Superior temporal gyrus (tissue), 1 donor: ENCODE measurements around the gene TANK.
"Not testable (repeated sequence)": the region's sequence is repeated elsewhere in the genome, so short reads cannot be mapped to it uniquely, and the experiment has no call there.

ENCODE experiments used
- DNase-seq: peaks from one replicate; pipeline ENCODE4 v3.0.0-alpha.2; 2016; ENCODE audit errors: extremely low spot score

Gene TANK

DNA sequence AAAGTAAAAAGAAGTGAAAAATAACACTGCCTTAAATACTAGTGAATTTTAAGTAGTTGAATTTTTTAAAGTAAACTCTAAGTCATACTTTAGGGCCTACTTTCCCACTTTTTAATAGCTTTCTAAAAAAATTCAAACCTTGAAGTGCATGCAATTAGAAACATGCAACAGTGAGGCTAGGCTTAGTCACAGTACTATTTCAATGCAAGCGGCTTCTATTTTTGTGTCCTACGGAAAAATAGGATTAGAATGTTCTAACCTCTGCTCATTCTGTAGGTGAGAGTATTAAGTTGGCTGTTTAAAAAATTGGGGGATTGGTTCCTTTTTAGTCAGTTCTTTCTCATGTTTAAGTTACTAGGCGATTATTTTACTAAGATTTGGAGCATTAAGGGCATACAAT, 108.9 kb downstream of the TANK start:
- DNase-seq = no peak

DNA sequence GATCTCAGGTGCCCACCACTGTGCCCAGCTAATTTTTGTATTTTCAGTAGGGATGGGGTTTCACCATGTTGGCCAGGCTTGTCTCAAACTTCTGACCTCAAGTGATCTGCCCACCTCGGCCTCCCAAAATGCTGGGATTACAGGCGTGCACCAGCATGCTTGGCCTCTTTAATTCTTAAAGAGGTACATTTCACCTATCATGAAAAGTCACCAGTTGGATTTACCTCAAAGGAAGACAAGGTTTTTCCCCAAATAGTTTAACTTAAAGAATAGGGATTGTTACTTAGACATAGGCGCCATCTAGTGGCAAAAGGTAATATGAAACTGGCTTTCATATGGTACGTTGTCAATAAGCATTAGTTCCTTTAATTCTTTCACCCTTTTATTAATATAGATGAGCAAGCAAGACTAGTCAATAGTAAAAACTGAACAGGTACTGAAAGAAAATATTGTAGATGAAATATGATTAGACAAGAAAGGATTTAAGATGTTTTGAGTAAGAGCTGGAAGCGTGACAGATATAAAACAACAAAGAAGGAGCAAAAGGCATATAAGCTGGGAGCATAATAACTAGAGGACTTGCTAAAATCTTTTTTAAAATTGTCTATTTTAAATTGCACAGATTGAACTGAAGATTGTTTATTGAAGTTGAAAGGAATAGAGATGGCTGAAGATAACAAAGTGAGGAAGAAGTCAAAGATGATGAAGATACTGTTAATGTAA, 113.0 kb downstream of the TANK start:
- peak; percentile 94 for DNase-seq

- DNase-seq = not testable (repeated sequence)
These were observed 118.5 kb downstream of the TANK start for GRCh38 chr2:161278564-161279229.

- DNase-seq = not testable (repeated sequence)
These were observed 119.1 kb downstream of the TANK start for GRCh38 chr2:161279230-161279815.

DNA sequence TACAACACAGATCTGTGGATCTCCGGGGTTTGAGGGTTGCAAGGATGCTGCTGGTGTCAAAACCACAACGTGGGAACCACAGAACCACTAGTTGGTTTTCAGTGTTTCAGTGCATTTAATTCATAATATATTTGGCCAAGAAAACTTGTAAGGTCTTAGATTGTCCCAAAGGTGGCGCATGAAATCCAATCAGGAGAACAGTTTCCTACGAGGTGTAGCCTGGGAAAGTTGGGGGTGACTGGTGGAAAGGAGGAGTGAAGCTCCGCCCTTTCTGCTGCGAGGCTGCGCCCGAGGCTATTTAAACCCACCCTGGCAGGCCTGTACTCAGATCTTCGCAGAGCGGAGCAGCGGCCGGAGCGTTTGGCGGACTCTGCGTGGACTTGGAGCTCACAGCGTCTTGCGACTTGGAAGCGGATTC, 120.7 kb downstream of the TANK start:
- not testable (repeated sequence) for DNase-seq

GRCh38 chr2:161281615-161282310, 121.5 kb downstream of the TANK start:
- not testable (repeated sequence) for DNase-seq

GRCh38 chr2:161282311-161282644, 122.0 kb downstream of the TANK start:
- DNase-seq = not testable (repeated sequence)

- DNase-seq = no peak
These were observed 123.7 kb downstream of the TANK start for GRCh38 chr2:161283926-161284325.
